Hepatocyte (in vitro differentiated cells): ENCODE measurements around the gene GDPD5. TPM values are rescaled to one million over a fixed set of nuclear protein-coding genes. Genes with fewer than 3 reads are reported as not detected.

Experiments
- DNase-seq: peaks from one replicate; pipeline ENCODE4 v3.0.0-alpha.2; 2016; ENCODE audit warnings: low spot score
- H2AFZ ChIP-seq: fragments of 200-600 bp; sonication (generic); 2 replicates; pipeline ENCODE4 v1.6.0; 2016; ENCODE audit warnings: antibody characterized with exemption, mild to moderate bottlenecking
- H3K27ac ChIP-seq: fragments of 200-600 bp; sonication (generic); 2 replicates; pipeline ENCODE4 v1.5.1; 2016; ENCODE audit warnings: mild to moderate bottlenecking
- H3K27me3 ChIP-seq: fragments of 200-600 bp; sonication (generic); 2 replicates; pipeline ENCODE4 v1.6.1; 2016
- H3K36me3 ChIP-seq: fragments of 200-600 bp; sonication (generic); replicated peaks from 2 replicates; pipeline ENCODE4 v1.5.1; 2016; ENCODE audit warnings: low read depth; ENCODE audit not compliant: insufficient read depth
- H3K4me1 ChIP-seq: fragments of 200-600 bp; sonication (generic); 2 replicates; pipeline ENCODE4 v1.5.1; 2016; ENCODE audit warnings: mild to moderate bottlenecking, moderate library complexity; ENCODE audit not compliant: insufficient read depth
- H3K4me2 ChIP-seq: fragments of 200-600 bp; sonication (generic); 2 replicates; pipeline ENCODE4 v1.6.0; 2016
- H3K4me3 ChIP-seq: fragments of 200-600 bp; sonication (generic); 2 replicates; pipeline ENCODE4 v1.5.1; 2016; ENCODE audit warnings: mild to moderate bottlenecking
- H3K79me2 ChIP-seq: fragments of 200-600 bp; sonication (generic); 2 replicates; pipeline ENCODE4 v1.6.0; 2017; ENCODE audit warnings: mild to moderate bottlenecking
- H3K9me2 ChIP-seq: fragments of 200-600 bp; sonication (generic); replicated peaks from 2 replicates; pipeline ENCODE4 v1.6.0; 2017; ENCODE audit warnings: mild to moderate bottlenecking; ENCODE audit not compliant: insufficient read depth
- H3K9me3 ChIP-seq: fragments of 200-600 bp; sonication (generic); 2 replicates; pipeline ENCODE4 v1.5.1; 2016; ENCODE audit warnings: low read depth, mild to moderate bottlenecking
- H4K20me1 ChIP-seq: fragments of 200-600 bp; sonication (generic); 2 replicates; pipeline ENCODE4 v1.6.0; 2016; ENCODE audit warnings: mild to moderate bottlenecking; ENCODE audit not compliant: insufficient read depth, poor library complexity, severe bottlenecking
- CTCF ChIP-seq: fragments of 200-600 bp; sonication (generic); IDR thresholded peaks from 2 replicates; pipeline ENCODE4 v1.5.1; 2016; ENCODE audit warnings: antibody characterized with exemption, mild to moderate bottlenecking; ENCODE audit not compliant: poor library complexity
- EZH2 ChIP-seq: fragments of 200-600 bp; sonication (generic); IDR thresholded peaks from 2 replicates; pipeline ENCODE4 v1.6.1; 2016; ENCODE audit warnings: antibody characterized with exemption, mild to moderate bottlenecking, borderline replicate concordance
- EZH2phosphoT487 ChIP-seq: fragments of 200-600 bp; sonication (generic); IDR thresholded peaks from one replicate; pipeline ENCODE4 v1.6.1; 2018; ENCODE audit warnings: antibody characterized with exemption, mild to moderate bottlenecking, low read depth, moderate library complexity; ENCODE audit not compliant: unreplicated experiment, severe bottlenecking
- WGBS: methylation state at CpG from one replicate; pipeline ENCODE4 v1.1.6; 2016; ENCODE audit warnings: low lambda C conversion rate; ENCODE audit errors: missing lambda C conversion rate; 5-methylcytosine and 5-hydroxymethylcytosine counted together
- polyA plus RNA-seq: library from polyadenylated mRNA; unstranded; fragments of >200 nt; fragmentation: Nextera tagmentation; extraction: Ambion mirVana; gene quantifications from 2 replicates; pipeline ENCODE4 v1.2.1, GENCODE V29; 2016
- total RNA-seq: library from RNA; depleted of rRNA; stranded (reverse); fragments of >200 nt; gene quantifications from 2 replicates; pipeline ENCODE4 v1.2.3, GENCODE V29; 2014

GDPD5 gene
- total and polyA plus RNA-seq, 2 experiments from 2014 or later, result 5.2 to 8.9 TPM

GRCh38 chr11:75402002-75402773 is 123.6 kb downstream of the GDPD5 start:
- peak overlapping the region; percentile 87 for H3K4me2 ChIP-seq
- no peak overlapping the region for H3K4me3 ChIP-seq
- TF ChIP-seq EZH2 (no peak), EZH2phosphoT487 (no peak), CTCF (no peak)
- H3K27ac ChIP-seq, result peak overlapping the region; percentile 21
- H3K27me3 ChIP-seq, result no peaks in the 10 kb centered on the region
- no peak overlapping the region for H2AFZ ChIP-seq
- peaks cover 71% of the 10 kb centered on the region for H4K20me1 ChIP-seq
- no peaks in the 10 kb centered on the region for H3K9me3 ChIP-seq
- peaks cover 8% of the 10 kb centered on the region for H3K36me3 ChIP-seq
- H3K9me2 ChIP-seq, result no peaks in the 10 kb centered on the region
- DNase-seq, result no peak
- H3K79me2 ChIP-seq, result peaks cover 74% of the 10 kb centered on the region
- peaks cover 19% of the 10 kb centered on the region for H3K4me1 ChIP-seq
- WGBS, result 92% methylated on average over 10 of the region's 10 CpGs

- Histone ChIP-seq H3K36me3 (peaks cover under 1% of the 10 kb centered on the region), H2AFZ (no peak overlapping the region), H3K27me3 (no peaks in the 10 kb centered on the region), H3K9me3 (no peaks in the 10 kb centered on the region), H4K20me1 (peaks cover 54% of the 10 kb centered on the region), H3K27ac (peak overlapping the region; percentile 98), H3K4me2 (peak overlapping the region; percentile 87), H3K4me1 (peaks cover 19% of the 10 kb centered on the region), H3K4me3 (peak overlapping the region; percentile 78), H3K9me2 (no peaks in the 10 kb centered on the region), H3K79me2 (peaks cover 57% of the 10 kb centered on the region)
- WGBS, result 2% methylated on average over 11 of the region's 11 CpGs
- DNase-seq, result no peak
- TF ChIP-seq EZH2phosphoT487 (no peak), CTCF (no peak), EZH2 (no peak)
Observed at GRCh38 chr11:75400146-75400865, 125.4 kb downstream of the GDPD5 start.

DNA sequence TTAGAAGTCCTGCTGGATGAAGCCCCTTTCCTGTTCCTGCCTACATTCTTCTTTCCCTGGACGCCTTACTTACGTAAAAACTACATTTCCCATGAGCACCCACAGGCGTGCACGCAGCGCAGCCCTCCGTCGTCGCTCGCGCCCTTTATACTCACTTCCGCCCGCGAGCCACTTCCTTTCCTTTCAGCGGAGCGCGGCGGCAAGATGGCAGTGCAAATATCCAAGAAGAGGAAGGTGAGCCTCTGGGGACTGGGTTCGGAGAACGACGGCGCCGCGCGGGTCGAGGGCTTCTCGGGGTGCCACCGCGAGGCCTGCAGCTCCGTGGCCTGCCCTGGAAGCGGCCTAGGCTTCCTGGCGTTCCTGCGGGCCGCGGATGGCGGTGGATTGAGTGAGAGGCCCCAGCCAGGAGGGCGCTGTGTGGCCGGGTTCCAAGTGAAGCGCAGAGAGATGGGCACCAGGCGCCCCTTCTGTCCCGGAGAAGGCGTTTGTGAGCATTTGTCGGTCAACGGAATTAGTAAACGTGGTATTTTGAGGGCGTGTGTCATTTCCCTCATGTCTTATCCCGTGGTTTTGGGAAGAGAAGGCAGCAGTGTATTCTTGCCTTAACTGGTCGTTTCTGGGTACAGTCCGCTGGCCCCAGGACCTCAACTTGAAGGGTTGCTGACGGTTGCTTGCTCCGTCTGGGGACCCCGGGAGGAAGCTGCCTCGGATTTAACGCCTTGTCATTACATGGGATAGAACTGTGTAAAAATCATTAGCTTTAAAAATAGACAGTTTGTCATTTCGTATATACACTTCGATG is 126.2 kb downstream of the GDPD5 start, which contains the start of gene RPS3:
Gene RPS3 (plus strand): TSS at position 175 of the 802 bp plus-strand sequence. CDS start 30 bp downstream, at position 205.
- Histone ChIP-seq H3K27ac (peak within 1 kb of the TSS; percentile 98), H4K20me1 (peaks cover 47% of the 10 kb centered on the region), H3K27me3 (no peaks in the 10 kb centered on the region), H3K79me2 (peaks cover 51% of the 10 kb centered on the region), H3K9me3 (no peaks in the 10 kb centered on the region), H3K4me2 (peak within 1 kb of the TSS; percentile 87), H3K9me2 (no peaks in the 10 kb centered on the region), H3K36me3 (no peaks in the 10 kb centered on the region), H2AFZ (peak within 1 kb of the TSS; percentile 67), H3K4me1 (peaks cover 19% of the 10 kb centered on the region), H3K4me3 (peak within 1 kb of the TSS; percentile 78)
- TF ChIP-seq EZH2phosphoT487, result no peak
- TF ChIP-seq CTCF, result peak; percentile 24
- no peak for TF ChIP-seq EZH2
- DNase-seq, result peak; percentile 95
- under 1% methylated on average over 55 of the region's 55 CpGs for WGBS
